Raji (cell line): ENCODE results near the gene ZFAND4.

Experiments
- POLR2A ChIP-seq: IDR thresholded peaks from 2 replicates; pipeline ENCODE4 v1.6.1; 2011; ENCODE audit warnings: low read depth, low read length, control low read depth; ENCODE audit not compliant: insufficient read depth

ZFAND4 gene

DNA sequence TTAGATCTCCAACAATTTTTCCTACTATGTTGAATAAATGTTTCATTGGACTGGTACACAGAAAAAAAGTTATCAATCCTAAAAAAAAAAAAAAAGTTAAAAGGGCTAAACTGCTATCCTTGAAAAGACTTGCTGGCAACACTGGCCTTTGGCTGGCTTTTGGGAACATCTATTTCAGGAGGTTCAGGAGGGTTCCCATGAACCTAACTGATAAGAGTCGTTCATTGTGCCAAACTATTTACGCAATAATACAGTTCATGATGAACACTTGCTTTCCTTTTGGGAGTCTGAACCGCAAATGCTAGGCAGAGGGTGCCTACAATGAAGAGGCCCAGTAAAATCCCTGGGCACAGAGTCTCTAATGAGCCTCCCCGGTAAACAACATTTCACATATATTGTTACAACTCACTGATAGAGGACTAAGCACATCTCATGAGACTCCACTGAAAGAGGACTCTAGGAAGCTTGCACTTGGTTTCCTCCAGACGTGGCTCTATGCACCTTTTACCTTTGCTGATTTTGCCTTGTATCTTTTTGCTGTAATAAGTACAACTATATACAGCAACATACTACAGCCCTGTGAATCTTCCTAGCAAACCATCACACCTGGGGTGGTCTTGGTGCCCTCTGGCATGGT is 45.0 kb downstream of the ZFAND4 start:
- TF ChIP-seq POLR2A, result no peak

DNA sequence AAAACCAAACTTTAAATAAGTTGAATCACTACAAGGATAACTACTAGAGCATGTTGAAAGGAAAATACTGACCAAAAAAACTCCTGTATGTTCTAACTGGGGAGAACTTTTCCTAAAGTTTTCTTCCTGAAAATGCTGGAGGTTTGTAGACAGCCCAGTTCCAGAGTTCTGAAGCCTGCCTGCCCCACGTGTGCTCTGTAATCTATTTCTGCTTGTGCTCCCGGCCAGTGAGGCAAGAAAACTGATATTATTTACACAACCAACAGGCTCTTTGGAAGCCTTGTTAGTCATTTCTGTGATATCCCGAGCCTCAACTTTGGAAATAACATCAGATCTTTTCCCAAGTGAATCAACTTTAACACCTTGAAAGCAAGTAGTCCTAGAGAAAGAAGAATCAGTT is 46.7 kb downstream of the ZFAND4 start:
- no peak for TF ChIP-seq POLR2A

DNA sequence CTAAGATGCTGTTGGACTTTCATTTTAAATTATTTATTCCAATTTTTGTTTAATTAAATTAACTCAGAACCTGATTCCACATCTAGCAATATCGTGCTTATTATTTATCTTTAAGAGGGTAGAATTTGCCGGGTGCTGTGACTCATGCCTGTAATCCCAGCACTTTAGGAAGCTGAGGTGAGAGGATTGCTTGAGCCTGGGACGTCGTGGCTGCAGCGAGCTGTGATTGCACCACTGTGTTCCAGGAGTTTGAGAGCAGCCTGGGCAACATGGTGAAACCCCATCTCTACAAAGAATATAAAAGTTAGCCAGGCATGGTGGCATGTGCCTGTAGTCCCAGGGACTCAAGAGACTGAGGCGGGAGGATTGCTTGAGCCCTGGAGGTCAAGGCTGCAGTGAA is 47.8 kb downstream of the ZFAND4 start:
- no peak for TF ChIP-seq POLR2A

DNA sequence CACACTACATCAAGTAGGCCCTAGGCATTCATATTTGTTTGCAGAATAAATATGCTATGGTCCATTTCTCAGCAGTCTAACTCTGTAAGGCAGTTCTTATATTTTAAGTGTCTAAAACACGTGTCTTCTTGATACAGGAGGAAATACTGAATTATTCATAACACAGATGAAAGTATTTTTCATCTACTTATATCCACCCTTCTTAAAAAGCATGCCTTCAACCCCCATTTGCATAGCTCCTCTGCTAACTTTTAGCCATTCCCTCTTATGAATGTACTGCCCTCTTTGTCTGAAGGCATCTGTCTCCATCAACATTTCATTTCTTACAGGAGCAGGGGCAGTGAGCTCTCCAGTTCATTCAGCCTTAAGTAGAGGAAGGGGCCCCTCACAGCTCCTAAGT is 57.7 kb downstream of the ZFAND4 start:
- no peak for TF ChIP-seq POLR2A

DNA sequence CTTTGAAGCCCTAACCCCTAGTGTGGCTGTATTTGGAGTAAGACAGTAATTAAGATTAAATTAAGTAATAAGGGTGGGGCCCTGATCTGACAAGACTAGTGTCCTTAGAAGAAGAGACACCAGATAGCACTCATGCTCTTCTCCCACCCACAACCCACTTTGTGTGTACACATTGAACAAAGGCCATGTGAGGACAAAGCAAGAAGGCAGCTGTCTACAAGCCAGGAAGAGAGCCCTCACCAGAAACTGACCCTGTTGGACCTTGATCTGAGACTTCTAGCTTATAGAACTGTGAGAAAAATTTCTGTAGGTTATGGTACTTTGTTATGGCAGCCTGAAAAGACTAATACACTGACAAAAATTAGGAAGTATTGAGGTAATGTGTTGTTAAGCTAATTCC is 59.8 kb downstream of the ZFAND4 start:
- TF ChIP-seq POLR2A, result no peak

DNA sequence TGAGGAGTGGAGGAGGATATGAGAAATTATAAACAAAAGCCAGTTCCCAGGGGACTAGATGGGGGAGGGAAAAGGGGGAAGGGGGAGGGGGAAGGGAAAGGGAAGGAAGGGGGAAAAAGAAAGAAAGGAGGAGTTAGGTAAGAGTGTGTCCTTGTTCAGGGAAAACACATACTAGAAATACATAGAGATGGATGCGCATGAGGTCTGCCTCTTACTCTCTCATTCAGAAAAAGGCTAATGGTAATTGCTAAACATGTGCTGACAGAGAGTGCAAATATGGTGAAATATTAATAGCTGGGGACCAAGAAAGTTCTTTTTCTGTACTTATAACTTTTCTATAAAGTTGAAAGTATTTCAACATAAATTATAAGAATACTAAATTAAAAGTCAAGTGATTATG is 64.5 kb downstream of the ZFAND4 start:
- no peak for TF ChIP-seq POLR2A

DNA sequence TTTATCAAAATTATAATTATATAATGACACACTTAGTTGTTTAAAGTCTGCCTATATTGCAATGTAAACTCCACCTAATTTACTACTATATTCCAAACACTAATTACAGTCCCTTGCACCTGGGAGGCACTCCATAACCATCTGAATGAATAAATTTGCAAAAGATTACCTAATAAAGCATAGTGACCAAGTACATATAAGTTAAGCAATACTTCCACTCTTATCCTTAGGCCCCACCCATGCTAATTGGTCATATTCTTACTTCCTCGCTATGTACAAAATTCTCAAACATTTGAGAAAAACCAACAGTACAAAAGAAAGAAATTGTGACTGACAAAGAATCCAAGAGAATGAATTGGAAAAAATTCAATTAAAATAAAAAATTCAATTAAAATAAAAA is 65.3 kb downstream of the ZFAND4 start:
- no peak for TF ChIP-seq POLR2A

DNA sequence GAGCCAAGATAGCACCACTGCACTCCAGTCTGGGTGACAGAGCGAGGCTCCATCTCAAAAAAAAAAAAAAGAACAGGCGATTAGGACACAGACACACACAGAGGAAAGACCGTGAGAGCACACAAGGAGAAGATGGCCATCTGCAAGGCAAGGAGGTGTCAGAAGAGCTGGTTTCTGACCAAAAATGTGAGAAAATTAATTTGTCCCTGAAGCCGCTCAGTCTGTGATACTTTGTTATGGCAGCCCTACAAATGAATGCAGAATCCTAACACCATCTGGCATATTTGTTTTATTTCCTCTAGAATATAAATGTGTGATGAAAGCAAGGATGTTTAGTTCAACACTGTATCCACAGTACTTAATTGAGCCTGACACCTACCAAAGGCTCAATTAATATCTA is 69.7 kb downstream of the ZFAND4 start:
- no peak for TF ChIP-seq POLR2A

DNA sequence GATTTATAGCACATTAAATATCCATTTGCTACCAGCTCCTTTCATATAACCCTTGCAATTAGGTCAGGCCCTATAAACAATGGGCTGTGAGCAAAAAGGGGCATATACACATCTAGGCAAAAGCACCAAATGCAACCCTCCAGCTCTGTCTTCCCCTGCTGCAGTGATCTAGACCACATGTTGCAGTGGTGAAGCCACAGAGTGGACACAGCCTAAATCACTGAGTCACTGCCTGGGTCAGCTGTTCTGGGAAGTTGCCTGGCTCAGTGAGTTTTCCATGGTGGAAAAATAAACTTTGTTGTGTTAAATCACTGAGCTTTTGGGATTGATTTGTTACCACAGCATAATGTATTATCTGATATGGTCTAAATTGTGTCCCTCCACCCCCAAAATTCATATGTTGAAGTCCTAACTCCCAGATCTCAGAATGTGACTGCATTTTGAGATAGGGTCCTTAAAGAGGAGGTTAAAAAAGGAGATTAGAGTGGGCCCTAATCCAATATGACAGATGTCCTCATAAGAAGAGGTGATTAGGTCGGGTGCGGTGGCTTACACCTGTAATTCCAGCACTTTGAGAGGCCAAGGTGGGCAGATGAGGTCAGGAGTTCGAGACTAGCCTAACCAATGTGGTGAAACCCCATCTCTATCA is 70.4 kb downstream of the ZFAND4 start:
- no peak for TF ChIP-seq POLR2A

DNA sequence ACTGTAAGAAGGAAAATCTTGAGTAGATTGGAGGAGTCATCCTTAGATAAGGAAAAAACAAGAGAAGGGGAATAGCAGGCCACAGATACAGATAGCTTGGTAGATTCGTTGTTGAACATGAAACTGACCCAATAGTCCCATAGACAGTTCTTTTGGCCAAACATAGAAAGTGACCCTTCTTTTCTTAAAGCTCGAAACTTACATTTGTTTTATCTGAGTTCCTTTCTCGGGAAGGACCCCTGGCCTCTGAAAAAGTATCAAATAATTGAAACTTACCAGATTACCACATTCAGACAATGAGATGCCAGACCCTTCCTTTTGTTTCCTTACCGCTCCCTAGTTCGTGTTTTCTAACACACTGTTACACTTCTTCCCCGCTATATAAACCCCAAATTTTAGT is 72.9 kb downstream of the ZFAND4 start:
- no peak for TF ChIP-seq POLR2A

DNA sequence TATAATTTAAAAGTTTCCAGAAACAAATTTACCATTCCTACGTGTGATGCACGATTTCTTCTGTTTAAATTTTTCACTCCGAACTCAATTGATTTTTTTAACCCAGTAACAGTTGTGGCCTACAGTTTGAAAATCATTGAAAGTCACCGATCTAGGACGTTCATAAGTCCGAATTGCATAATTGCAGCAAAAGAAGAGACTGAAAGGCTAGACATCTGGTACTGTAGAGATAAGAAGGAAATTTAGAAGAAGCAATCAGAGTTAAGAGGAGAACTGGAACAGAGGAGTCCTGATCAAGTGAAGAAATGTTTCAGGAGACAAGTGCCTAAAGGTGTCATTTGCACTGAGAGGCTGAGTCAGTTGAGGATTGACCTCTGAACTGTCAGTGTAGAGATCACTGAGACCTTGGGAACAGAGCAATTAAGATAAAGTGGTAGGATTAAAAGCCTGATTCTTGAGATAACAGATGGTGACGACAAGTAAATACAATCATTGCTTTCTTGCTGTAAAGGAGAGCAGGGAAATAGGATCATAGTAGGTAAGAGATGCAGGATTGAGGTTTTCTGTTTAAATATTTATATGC is 73.5 kb downstream of the ZFAND4 start:
- no peak for TF ChIP-seq POLR2A

DNA sequence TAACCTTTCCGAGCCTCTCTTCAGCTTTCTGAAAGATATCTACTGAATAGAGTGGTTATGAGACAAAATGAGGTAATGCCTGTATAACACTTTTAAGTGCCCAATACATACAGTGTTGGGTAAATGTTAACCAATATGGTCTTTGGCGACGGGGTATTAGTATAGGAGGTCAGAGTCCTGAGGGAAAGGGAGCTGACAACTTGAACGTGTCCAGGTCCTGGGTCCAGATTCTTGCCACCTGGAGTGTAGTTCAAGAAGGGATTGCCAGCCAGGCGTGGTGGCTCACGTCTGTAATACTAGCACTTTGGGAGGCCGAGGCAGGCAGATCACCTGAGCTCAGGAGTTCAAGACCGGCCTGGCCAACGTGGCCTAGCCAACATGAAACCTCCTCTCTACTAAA is 76.0 kb downstream of the ZFAND4 start:
- TF ChIP-seq POLR2A, result no peak

DNA sequence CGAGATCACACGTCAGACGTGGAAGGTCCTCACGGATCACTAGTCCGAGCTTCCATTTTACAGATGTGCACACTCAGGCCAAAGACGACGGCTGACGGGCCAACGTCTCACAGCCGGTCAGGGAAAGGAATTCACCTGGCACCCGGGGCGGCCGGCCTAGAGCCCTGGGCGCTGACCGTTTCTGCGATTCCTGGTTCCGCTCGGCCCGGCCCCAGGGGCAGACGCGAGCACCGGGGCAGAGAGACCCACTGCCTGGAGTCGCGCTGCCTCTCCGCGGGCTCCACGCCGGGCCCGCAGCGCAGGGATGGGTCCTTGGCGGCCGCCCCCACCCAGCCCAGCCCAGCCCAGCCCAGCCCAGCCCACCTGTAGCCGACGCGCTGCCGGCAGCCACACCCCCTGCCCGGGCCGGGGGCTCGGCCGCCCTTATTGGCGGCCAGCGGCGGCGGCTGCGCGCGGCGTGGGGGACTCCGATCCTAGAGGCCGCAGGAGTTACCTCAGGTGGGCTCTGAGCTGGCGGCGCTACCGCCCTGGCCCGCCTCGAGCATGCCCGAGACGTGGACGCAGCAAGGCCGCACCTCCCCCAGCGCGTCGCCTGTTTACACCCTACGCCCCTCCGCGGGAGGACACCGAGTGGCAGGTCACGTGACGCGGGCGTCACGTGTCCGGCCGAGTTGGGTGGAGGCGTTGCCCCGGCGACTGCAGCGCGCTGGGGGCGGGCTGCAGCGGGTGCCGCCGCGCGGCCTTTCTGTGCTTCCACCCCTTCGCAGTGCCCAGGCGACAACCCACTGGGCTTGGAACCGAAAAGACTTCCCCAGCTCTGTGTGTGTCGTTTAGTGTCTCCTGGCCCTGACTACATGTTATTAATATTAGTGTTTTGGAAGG is 78.1 kb downstream of the ZFAND4 start:
- TF ChIP-seq POLR2A, result peak; percentile 69

DNA sequence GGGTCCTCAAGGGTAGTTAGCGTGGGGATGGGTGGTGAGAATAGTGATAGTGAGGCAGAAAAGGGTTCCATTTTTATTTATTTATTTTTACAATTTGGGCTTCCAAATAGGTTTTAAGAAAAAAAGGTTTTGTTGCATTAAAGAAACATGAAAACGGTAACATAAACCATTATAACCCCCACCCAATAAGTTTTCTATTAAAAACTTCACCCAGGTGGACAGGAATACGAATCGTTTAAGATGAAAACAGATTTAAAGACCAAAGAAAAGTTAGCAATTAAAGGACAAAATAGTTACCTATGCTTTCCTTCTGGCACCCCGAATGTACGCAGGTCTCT is 78.7 kb downstream of the ZFAND4 start:
- TF ChIP-seq POLR2A, result no peak

DNA sequence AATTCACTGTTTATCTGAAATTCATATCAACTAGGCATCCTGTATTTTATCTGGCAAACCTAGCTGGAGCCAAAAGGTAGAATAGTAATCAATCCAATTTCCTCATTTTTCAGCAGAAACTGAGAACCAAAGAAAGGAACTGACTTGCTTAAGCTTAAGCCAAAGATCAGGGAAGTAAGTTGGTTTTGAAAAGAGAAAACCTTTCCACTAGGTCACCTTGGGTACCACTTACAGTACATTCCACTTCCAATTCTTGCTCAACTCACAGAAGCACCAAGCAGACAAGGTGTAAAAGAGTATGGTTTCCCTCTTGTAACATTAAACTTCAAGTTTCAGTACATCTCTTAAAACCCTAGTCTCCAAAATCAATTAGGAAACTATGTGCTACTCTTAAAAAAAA is 79.6 kb downstream of the ZFAND4 start:
- TF ChIP-seq POLR2A, result no peak

DNA sequence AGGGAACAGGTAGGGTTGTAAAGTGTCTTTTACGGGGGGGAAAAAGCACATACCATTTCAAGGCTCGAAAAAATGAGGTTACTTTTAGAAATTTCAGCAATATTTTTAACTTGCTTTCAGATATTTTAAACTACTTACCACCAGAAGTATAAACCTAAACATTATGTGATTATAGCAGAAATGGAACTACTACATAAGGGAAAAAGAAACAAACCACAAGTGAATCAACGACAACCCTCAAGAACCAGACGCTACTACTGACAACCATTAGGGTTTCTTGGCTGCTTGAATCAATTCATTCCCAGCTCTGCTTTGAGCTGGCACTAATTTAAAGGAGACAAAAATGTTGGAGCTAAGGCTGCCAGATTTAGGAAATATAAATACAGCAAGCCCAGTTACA is 80.1 kb downstream of the ZFAND4 start:
- TF ChIP-seq POLR2A, result no peak
